SU-DHL-6 (cell line): ENCODE measurements around the gene COL23A1.

Experiments
- EZH2phosphoT487 ChIP-seq: fragments of 200-600 bp; sonication (generic), shearing (Covaris generic); conservative IDR thresholded peaks from 2 replicates; pipeline ENCODE4 v1.6.1; 2018; ENCODE audit warnings: mild to moderate bottlenecking, antibody characterized with exemption, low read length, moderate library complexity, mixed read lengths
- TF ChIP-seq, protein P1 (sequence below): fragments of 200-600 bp; sonication (generic); IDR thresholded peaks from one replicate; pipeline ENCODE4 v1.5.1; 2017; ENCODE audit warnings: antibody characterized with exemption, mild to moderate bottlenecking, low read length, moderate library complexity; ENCODE audit not compliant: insufficient read depth, poor library complexity, severe bottlenecking

GRCh38 chr5:178581621-178582020 lies 8.6 kb downstream of the COL23A1 start:
- TF ChIP-seq EZH2phosphoT487 = no peak
- TF ChIP-seq, protein P1, sequence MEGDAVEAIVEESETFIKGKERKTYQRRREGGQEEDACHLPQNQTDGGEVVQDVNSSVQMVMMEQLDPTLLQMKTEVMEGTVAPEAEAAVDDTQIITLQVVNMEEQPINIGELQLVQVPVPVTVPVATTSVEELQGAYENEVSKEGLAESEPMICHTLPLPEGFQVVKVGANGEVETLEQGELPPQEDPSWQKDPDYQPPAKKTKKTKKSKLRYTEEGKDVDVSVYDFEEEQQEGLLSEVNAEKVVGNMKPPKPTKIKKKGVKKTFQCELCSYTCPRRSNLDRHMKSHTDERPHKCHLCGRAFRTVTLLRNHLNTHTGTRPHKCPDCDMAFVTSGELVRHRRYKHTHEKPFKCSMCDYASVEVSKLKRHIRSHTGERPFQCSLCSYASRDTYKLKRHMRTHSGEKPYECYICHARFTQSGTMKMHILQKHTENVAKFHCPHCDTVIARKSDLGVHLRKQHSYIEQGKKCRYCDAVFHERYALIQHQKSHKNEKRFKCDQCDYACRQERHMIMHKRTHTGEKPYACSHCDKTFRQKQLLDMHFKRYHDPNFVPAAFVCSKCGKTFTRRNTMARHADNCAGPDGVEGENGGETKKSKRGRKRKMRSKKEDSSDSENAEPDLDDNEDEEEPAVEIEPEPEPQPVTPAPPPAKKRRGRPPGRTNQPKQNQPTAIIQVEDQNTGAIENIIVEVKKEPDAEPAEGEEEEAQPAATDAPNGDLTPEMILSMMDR = no peak
